Right lobe of liver (tissue), 6 donors: ENCODE measurements around the gene PHEX. TPM values are rescaled to one million over a fixed set of nuclear protein-coding genes. Genes with fewer than 3 reads are reported as not detected.

Source experiments
- ATAC-seq, 4 donors: fragments of 200-7000 bp; cut with Tn5 transposase; one replicate each; pipeline ENCODE4 v1.9.1; 2020; ENCODE audit warnings: mild to moderate bottlenecking in 4 of 4, moderate library complexity in 4 of 4
- DNase-seq, 3 donors: peaks; one replicate each; pipeline ENCODE4 v3.0.0-alpha.2; 2020
- H3K27ac ChIP-seq, 3 donors: fragments of 200-600 bp; one replicate each; pipeline ENCODE4 v1.8.0; 2022
- H3K27me3 ChIP-seq, 2 donors: fragments of 200-600 bp; one replicate each; pipeline ENCODE4 v1.8.0; 2022
- H3K36me3 ChIP-seq, 4 donors: fragments of 200-600 bp; sonication (generic) in 1 of 4; one replicate each; pipeline versions ENCODE4 v1.5.1 to v1.8.0; 2017 to 2022; ENCODE audit warnings: control low read depth in 1 of 4
- H3K4me1 ChIP-seq, 4 donors: fragments of 200-600 bp; sonication (generic) in 1 of 4; one replicate each; pipeline versions ENCODE4 v1.5.1 to v1.8.0; 2017 to 2022; ENCODE audit warnings: control low read depth in 1 of 4
- H3K4me3 ChIP-seq, 3 donors: fragments of 200-600 bp; one replicate each; pipeline ENCODE4 v1.8.0; 2022
- H3K9me3 ChIP-seq, 4 donors: fragments of 200-600 bp; sonication (generic) in 1 of 4; one replicate each; pipeline versions ENCODE4 v1.5.1 to v1.8.0; 2017 to 2022; ENCODE audit warnings: control low read depth in 1 of 4
- POLR2A ChIP-seq: fragments of 450-650 bp; IDR thresholded peaks from one replicate; pipeline ENCODE4 v1.6.1; 2017; ENCODE audit warnings: antibody characterized with exemption, mild to moderate bottlenecking
- WGBS: methylation state at CpG from one replicate; pipeline ENCODE4 v1.1.6; 2018; ENCODE audit warnings: low coverage, low lambda C conversion rate; ENCODE audit not compliant: insufficient coverage; ENCODE audit errors: missing lambda C conversion rate; 5-methylcytosine and 5-hydroxymethylcytosine counted together
- intact Hi-C, 2 donors: fragments of 100-400 bp; cut with DNase I; formaldehyde crosslinking; loops; one replicate each; pipeline versions ENCODE4 v1.11.2 to v1.14.1; 2022
- total RNA-seq, 6 experiments: library from RNA; depleted of rRNA in 2 of 6; stranded (reverse); fragments of >200 nt in 2 of 6; fragmentation: NEBNext Ultra II Directional in 3 of 6; extraction: Animal tissue kit (Norgen Biotek cat#: 25700) in 3 of 6; gene quantifications; one replicate each; pipeline versions ENCODE4 v1.1.0 to v1.2.4, GENCODE V29; 2016 to 2023
- TF ChIP-seq, protein P1 (sequence below), 4 donors: fragments of 200-600 bp in 3 of 4; fragments of 450-650 bp in 1 of 4; IDR thresholded peaks; one replicate each; pipeline versions ENCODE4 v1.5.1 to v1.8.0; 2016 to 2022; ENCODE audit warnings: antibody characterized with exemption in 4 of 4, mild to moderate bottlenecking in 2 of 4
- donor health status: DM: no; HTN: yes; CAD: no.
- donor health status: DM: no; HTN: no; CAD: no.
- donor health status: DM: no; HTN: no; CAD: no.
- donor health status: DM: no; HTN: yes; CAD: no.
- donor health status: DM: no; HTN: yes; CAD: no.

The PHEX gene
- total RNA-seq, 6 experiments from 2014 or later, result 0.13 TPM; not detected in 5

DNA sequence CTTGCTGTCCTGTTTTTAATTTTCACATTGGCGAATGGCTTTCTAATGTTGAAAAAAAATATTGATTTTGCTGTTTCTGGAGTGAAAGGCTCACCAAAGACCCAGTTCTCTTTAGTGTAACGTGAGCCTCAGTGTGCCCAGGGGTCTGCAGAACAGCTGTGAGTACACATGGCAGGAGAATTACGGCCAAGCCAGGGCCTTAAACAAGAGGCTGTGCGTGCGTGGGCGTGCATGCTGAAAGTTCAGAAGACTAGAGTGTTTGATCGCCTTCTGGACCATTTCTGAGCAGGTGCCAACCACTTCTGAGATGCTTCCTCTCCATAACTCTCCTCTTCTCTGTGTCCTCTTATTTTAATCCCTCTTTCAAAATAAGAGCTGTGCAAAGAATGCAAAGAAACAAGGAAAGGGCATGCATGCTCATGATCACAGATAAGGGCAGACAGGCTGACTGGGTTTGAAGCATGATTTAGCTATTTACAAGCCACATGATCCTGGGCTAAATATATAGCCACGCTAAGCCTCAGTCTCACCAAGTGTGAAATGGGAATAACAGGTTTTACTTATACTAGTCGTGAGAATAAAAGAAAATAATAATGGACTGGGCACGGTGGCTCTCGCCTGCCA lies 9.9 kb downstream of the PHEX start:
- H3K27ac ChIP-seq, result no peak overlapping the region
- DNase-seq (no peak), ATAC-seq (no peak)
- H3K4me3 ChIP-seq, result no peak overlapping the region
- intact Hi-C loops, result no loop called here
- no peaks in the 10 kb centered on the region for H3K4me1 ChIP-seq
- TF ChIP-seq, protein P1, sequence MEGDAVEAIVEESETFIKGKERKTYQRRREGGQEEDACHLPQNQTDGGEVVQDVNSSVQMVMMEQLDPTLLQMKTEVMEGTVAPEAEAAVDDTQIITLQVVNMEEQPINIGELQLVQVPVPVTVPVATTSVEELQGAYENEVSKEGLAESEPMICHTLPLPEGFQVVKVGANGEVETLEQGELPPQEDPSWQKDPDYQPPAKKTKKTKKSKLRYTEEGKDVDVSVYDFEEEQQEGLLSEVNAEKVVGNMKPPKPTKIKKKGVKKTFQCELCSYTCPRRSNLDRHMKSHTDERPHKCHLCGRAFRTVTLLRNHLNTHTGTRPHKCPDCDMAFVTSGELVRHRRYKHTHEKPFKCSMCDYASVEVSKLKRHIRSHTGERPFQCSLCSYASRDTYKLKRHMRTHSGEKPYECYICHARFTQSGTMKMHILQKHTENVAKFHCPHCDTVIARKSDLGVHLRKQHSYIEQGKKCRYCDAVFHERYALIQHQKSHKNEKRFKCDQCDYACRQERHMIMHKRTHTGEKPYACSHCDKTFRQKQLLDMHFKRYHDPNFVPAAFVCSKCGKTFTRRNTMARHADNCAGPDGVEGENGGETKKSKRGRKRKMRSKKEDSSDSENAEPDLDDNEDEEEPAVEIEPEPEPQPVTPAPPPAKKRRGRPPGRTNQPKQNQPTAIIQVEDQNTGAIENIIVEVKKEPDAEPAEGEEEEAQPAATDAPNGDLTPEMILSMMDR (IDR thresholded peaks at IDR 0.05), result no peak
- no peak for TF ChIP-seq POLR2A
- H3K36me3 ChIP-seq, result no peaks in the 10 kb centered on the region
- 52% methylated on average over 6 of the region's 11 CpGs for WGBS
- H3K27me3 ChIP-seq, result no peaks in the 10 kb centered on the region
- H3K9me3 ChIP-seq, result no peaks in the 10 kb centered on the region

DNA sequence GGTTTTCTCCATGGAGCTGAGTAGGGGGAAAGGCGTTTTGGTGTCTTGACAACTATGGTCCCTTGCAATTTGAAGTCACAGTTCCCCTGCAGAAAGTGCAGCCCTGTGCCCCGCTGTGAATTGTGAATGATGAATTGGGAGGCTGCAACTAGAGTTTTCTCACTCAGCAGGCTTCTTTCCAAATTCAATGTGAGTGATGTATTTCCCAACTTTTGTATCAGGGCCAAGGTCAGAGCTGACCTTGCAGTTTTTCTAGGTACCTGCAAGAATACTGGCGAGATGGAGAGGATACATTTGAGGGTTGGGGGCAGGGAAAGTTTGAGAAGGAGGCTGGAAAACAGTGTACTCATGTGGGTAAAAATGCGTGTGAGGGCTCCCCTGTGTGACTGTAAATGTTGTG lies 11.7 kb downstream of the PHEX start:
- no peaks in the 10 kb centered on the region for H3K36me3 ChIP-seq
- TF ChIP-seq, protein P1 (IDR thresholded peaks at IDR 0.05), result no peak
- no peak for TF ChIP-seq POLR2A
- no peaks in the 10 kb centered on the region for H3K4me1 ChIP-seq
- peaks cover 0 to 3% of the 10 kb centered on the region in 2 donors for H3K27me3 ChIP-seq
- no peaks in the 10 kb centered on the region for H3K9me3 ChIP-seq
- ATAC-seq (peak in 1 of 4 donors; percentile 57), DNase-seq (peak in 1 of 3 donors; percentile 42)
- intact Hi-C loops, result no loop called here
- WGBS, result 34% methylated on average over 4 of the region's 4 CpGs
- no peak overlapping the region for H3K4me3 ChIP-seq
- H3K27ac ChIP-seq, result no peak overlapping the region

DNA sequence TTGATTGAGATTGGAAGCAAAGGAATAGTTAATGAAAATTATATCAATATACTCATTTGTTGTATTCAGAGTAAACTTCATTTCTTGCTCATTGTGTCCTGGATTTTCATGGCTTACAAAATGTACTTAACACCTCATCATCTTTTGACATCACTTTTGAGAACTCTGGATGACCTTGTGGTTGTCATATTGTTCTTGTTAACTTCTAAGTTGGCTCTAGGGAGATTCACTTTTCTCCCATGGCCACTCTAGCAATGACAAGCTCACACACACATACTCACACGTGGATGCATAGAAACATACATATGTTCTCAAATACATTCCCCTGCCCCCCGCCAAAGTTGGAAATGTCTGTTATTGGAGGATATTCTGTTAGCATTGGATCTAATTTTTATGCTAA lies 15.3 kb downstream of the PHEX start:
- Histone ChIP-seq H3K4me3 (no peak overlapping the region), H3K9me3 (no peaks in the 10 kb centered on the region), H3K4me1 (no peaks in the 10 kb centered on the region), H3K36me3 (no peaks in the 10 kb centered on the region), H3K27ac (no peak overlapping the region), H3K27me3 (peaks cover 0 to 4% of the 10 kb centered on the region in 2 donors)
- no peak for TF ChIP-seq POLR2A
- TF ChIP-seq, protein P1 (IDR thresholded peaks at IDR 0.05), result no peak
- ATAC-seq (no peak), DNase-seq (no peak)
- WGBS, result 41% methylated on average over 2 of the region's 2 CpGs
- intact Hi-C loops, result no loop called here

DNA sequence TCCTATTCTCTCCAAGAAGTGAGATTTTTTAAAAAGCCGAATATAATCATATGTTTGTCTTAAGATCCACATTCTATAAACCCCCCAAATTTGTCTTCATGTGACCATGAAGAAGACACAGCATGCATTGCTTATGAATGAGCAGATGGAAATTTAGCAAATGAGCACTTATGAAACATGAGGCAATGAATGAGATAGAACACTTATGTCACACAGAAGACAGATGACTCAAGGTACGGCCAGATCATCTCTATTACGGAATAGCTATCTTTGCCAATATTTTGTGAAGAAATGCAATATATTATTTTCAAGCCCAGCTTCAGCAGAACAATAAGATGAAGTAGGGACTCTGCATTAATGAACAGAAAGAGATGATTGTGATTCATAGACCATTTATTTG lies 21.4 kb downstream of the PHEX start:
- intact Hi-C loops, result no loop called here
- WGBS, result 37% methylated on average over 3 of the region's 3 CpGs

More for the DNA sequence above, 21.4 kb downstream of the PHEX start:
- DNase-seq (no peak), ATAC-seq (no peak)
- TF ChIP-seq, protein P1 (IDR thresholded peaks at IDR 0.05), result no peak
- TF ChIP-seq POLR2A, result no peak
- no peaks in the 10 kb centered on the region for H3K4me1 ChIP-seq
- H3K36me3 ChIP-seq, result no peaks in the 10 kb centered on the region
- H3K9me3 ChIP-seq, result no peaks in the 10 kb centered on the region
- H3K27ac ChIP-seq, result no peak overlapping the region
- no peak overlapping the region for H3K4me3 ChIP-seq
- H3K27me3 ChIP-seq, result peaks cover 0 to 4% of the 10 kb centered on the region in 2 donors
